IPS DF 6.9 (cell line): ENCODE results near the gene EEPD1.
"Not testable (repeated sequence)": the region's sequence is repeated elsewhere in the genome, so short reads cannot be mapped to it uniquely, and the experiment has no call there.

ENCODE experiments used
- DNase-seq: peaks from one replicate; pipeline ENCODE4 v3.0.0-alpha.2; 2013; ENCODE audit warnings: low read depth, low spot score
- H3K27ac ChIP-seq: one replicate; pipeline ENCODE4 v1.5.1; 2013; ENCODE audit warnings: low read length, control low read depth
- H3K27me3 ChIP-seq: 2 replicates; pipeline ENCODE4 v1.6.1; 2013; ENCODE audit warnings: mild to moderate bottlenecking, low read length; ENCODE audit not compliant: control insufficient read depth, insufficient read depth
- H3K36me3 ChIP-seq: 2 replicates; pipeline ENCODE4 v1.6.1; 2013; ENCODE audit warnings: low read length; ENCODE audit not compliant: control insufficient read depth, insufficient read depth
- H3K4me1 ChIP-seq: 2 replicates; pipeline ENCODE4 v1.6.1; 2013; ENCODE audit warnings: low read length; ENCODE audit not compliant: control insufficient read depth, insufficient read depth
- H3K4me3 ChIP-seq: 2 replicates; pipeline ENCODE4 v1.5.1; 2013; ENCODE audit warnings: mild to moderate bottlenecking, low read length
- H3K9me3 ChIP-seq: 2 replicates; pipeline ENCODE4 v1.6.1; 2013; ENCODE audit warnings: low read length, inconsistent platforms; ENCODE audit not compliant: control insufficient read depth, insufficient read depth
- WGBS: extraction: QIAGEN DNeasy Blood & Tissue Kit; methylation state at CpG from one replicate; pipeline ENCODE4 v1.1.7; 2013; ENCODE audit warnings: mixed read lengths, missing lambda C conversion rate; ENCODE audit not compliant: insufficient read length, insufficient coverage; 5-methylcytosine and 5-hydroxymethylcytosine counted together

EEPD1 gene

GRCh38 chr7:36238138-36238537 lies 85.1 kb downstream of the EEPD1 start:
- H3K4me1 ChIP-seq = no peaks in the 10 kb centered on the region; the same call in 1 of the 2 replicates
- no peak overlapping the region for H3K27ac ChIP-seq
- no peak overlapping the region for H3K4me3 ChIP-seq
- no peaks in the 10 kb centered on the region for H3K9me3 ChIP-seq
- no CpG with 5 or more reads among the region's 2 CpGs for WGBS
- H3K27me3 ChIP-seq = no peaks in the 10 kb centered on the region
- DNase-seq = no peak
- no peaks in the 10 kb centered on the region for H3K36me3 ChIP-seq

DNA sequence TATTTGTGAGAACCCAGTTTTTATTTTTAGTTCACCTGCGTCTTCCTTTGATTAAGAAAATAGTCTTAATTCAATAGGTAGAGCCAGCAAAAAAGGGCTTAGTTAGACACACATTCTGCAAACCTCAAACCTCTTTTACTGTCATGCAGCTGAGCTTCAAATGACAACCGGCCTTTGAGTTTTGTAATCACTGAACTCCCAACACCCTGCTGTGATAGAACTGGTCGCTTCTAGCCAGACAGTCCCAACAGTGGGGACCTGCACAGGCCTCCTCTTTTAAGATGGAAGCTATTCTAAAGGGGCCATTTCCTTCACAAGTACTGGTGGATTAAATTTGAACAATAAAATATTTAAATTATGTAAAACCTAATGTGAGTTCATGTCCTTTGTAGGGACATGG lies 90.3 kb downstream of the EEPD1 start:
- not testable (repeated sequence) for H3K27ac ChIP-seq, H3K4me1 ChIP-seq, H3K36me3 ChIP-seq, H3K9me3 ChIP-seq, DNase-seq, H3K27me3 ChIP-seq, H3K4me3 ChIP-seq
- no CpG with 5 or more reads among the region's 3 CpGs for WGBS

DNA sequence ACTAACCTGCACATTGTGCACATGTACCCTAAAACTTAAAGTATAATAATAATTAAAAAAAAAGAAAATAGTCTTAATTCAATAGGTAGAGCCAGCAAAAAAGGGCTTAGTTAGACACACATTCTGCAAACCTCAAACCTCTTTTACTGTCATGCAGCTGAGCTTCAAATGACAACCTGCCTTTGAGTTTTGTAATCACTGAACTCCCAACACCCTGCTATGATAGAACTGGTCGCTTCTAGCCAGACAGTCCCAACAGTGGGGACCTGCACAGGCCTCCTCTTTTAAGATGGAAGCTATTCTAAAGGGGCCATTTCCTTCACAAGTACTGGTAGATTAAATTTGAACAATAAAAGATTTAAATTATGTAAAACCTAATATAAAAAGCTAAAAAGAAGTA lies 90.9 kb downstream of the EEPD1 start:
- H3K4me3 ChIP-seq, DNase-seq, H3K36me3 ChIP-seq, H3K4me1 ChIP-seq, H3K27ac ChIP-seq, H3K9me3 ChIP-seq, H3K27me3 ChIP-seq: not testable (repeated sequence)
- WGBS = no CpG with 5 or more reads among the region's 1 CpG

DNA sequence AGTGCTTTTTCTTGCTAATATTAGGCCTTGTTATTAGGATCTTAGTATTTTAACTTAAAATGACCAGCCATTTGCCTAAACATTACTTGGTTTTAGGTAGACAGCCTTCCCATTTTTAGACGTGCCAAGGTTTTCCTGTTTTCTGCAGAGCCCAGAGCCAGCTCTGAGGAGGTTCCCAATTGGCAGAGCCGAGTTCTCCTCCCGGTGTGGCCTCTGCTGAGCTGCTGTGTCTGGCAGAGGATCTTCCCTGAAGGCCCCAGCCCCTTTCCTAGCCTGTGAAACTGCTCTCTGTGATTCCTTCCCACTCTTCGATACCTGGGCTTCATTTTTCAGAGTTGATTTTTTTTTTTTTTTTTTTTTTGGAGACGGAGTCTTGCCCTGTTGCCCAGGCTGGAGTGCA lies 91.4 kb downstream of the EEPD1 start:
- Histone ChIP-seq H3K4me1 (no peaks in the 10 kb centered on the region), H3K27ac (no peak overlapping the region), H3K36me3 (no peaks in the 10 kb centered on the region), H3K27me3 (no peaks in the 10 kb centered on the region), H3K9me3 (no peaks in the 10 kb centered on the region), H3K4me3 (no peak overlapping the region)
- no peak for DNase-seq
- no CpG with 5 or more reads among the region's 5 CpGs for WGBS

DNA sequence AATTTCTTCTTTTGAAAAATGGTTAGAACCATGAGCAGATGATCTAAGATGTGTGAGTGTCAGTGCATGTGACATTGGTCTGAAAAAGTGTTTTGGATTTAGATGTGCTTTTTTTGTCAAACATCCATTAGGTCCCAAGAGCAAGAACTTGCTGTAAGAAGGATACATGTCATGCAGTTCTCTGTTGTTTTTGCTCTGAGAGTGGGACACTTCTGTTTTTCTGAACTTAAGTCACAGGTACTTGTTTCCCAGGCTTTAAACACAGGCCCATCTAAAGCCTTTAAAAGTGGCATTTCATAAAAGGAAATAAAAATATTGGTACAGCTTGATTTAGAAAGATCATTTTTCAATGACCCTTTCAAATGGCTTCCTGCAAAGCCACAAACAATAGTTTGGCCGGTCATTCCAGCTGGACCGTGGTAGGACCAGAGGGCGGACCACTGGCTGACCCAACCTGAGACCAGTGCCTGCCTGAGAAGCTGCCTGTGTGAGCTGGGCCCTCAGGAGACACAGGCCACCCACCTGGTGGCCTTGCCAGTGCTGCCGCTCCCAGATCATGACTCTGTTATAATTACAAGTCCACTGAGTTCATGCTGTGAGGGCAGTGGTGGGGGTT lies 92.7 kb downstream of the EEPD1 start:
- no peak for DNase-seq

GRCh38 chr7:36249091-36249490 lies 96.0 kb downstream of the EEPD1 start:
- Histone ChIP-seq H3K27ac (no peak overlapping the region), H3K27me3 (no peaks in the 10 kb centered on the region), H3K36me3 (no peaks in the 10 kb centered on the region), H3K9me3 (no peaks in the 10 kb centered on the region), H3K4me3 (no peak overlapping the region), H3K4me1 (no peaks in the 10 kb centered on the region)
- no peak for DNase-seq
- WGBS = 100% methylated on average over 1 of the region's 5 CpGs

More for the DNA sequence above, 92.7 kb downstream of the EEPD1 start:
- Histone ChIP-seq H3K27me3 (no peaks in the 10 kb centered on the region), H3K36me3 (no peaks in the 10 kb centered on the region), H3K27ac (no peak overlapping the region), H3K9me3 (no peaks in the 10 kb centered on the region), H3K4me3 (no peak overlapping the region), H3K4me1 (no peaks in the 10 kb centered on the region)
- WGBS = no CpG with 5 or more reads among the region's 4 CpGs

- Histone ChIP-seq H3K27me3 (no peaks in the 10 kb centered on the region), H3K4me3 (no peak overlapping the region), H3K9me3 (no peaks in the 10 kb centered on the region), H3K4me1 (0 out of 2 replicates have a peak, but pooled peaks cover 1% of the 10 kb centered on the region), H3K27ac (no peak overlapping the region), H3K36me3 (no peaks in the 10 kb centered on the region)
- WGBS = no CpG with 5 or more reads among the region's 1 CpG
- no peak for DNase-seq
These were observed 100.6 kb downstream of the EEPD1 start for GRCh38 chr7:36253699-36254098.

DNA sequence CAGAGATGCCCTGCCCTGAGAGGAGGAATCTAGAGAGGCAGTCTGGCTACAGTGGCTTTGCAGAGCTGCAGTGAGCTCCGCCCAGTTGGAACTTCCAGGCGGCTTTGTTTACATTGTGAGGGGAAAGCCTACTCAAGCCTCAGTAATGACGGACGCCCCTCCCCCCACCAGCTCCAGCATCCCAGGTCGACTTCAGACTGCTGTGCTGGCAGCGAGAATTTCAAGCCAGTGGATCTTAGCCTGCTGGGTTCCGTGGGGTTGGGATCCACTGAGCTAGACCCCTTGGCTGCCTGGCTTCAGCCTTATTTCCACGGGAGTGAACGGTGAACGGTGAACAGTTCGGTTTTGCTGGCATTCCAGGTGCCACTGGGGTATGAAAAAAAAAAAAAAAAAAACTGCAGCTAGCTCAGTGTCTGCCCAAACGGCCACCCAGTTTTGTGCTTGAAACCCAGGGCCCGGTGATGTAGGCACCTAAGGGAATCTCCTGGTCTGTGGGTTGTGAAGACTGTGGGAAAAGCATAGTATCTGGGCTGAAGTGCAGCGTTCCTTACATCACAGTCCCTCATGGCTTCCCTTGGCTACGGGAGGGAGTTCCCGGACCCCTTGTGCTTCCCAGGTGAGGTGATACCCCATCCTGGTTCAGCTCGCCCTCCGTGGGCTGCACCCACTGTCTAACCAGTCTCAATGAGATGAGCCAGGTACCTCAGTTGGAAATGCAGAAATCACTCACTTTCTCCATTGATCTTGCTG lies 105.6 kb downstream of the EEPD1 start:
- peak; percentile 75 for DNase-seq

GRCh38 chr7:36260481-36260880 lies 107.4 kb downstream of the EEPD1 start:
- DNase-seq = no peak
- WGBS = no CpG with 5 or more reads among the region's 2 CpGs
- no peak overlapping the region for H3K4me3 ChIP-seq
- no peaks in the 10 kb centered on the region for H3K36me3 ChIP-seq
- H3K27ac ChIP-seq = no peak overlapping the region
- H3K4me1 ChIP-seq = 0 out of 2 replicates have a peak, but pooled peaks cover 1% of the 10 kb centered on the region
- H3K27me3 ChIP-seq = no peaks in the 10 kb centered on the region
- no peaks in the 10 kb centered on the region for H3K9me3 ChIP-seq

More for the DNA sequence above, 105.6 kb downstream of the EEPD1 start:
- no CpG with 5 or more reads among the region's 18 CpGs for WGBS
- not testable (repeated sequence) for H3K4me3 ChIP-seq, H3K4me1 ChIP-seq, H3K27ac ChIP-seq, H3K36me3 ChIP-seq, H3K9me3 ChIP-seq, H3K27me3 ChIP-seq

DNA sequence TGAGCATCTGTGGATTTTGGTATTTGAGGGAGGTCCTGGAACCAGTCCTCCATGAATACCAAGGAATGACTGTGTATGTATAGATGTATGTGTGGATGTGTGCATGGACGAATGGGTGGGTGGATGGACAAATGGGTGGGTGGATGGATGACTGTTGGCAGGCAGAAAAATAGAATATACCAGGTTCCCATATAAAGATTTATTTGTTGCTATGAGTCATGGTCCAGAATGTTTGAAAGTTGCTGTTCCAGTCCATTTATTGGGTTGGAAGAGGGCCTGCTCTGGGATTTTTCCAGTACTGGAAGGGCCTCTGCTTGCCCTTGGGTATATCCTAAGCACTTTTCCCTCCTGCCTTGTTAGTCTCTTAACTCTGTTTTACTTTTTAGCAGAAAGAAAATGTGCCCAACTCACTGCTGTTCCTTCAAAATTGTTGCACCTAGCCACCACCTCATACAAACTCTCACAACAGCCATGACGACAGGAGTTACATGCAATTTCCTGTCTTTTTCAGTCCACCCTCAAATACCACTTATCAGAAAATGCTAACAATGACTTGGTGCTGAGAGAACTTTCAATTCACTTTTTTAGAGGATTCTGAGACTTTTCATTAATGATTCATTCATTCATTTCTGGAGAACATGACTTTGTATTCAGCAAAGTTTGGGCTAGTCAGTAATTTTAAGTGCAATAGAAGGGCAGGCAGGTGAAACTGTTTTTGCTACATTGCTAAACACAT lies 108.1 kb downstream of the EEPD1 start:
- DNase-seq = no peak
- Histone ChIP-seq H3K27me3 (no peaks in the 10 kb centered on the region), H3K27ac (no peak overlapping the region), H3K36me3 (no peaks in the 10 kb centered on the region), H3K4me3 (no peak overlapping the region), H3K9me3 (no peaks in the 10 kb centered on the region), H3K4me1 (0 out of 2 replicates have a peak, but pooled peaks cover 3% of the 10 kb centered on the region)
- WGBS = no CpG with 5 or more reads among the region's 2 CpGs
